ENCODE measurements around the gene SEC16B. TPM values are rescaled to one million over a fixed set of nuclear protein-coding genes. Genes with fewer than 3 reads are reported as not detected.

SEC16B gene
- total and polyA plus RNA-seq, 2 experiments from 2014 or later, result 0.53 to 0.63 TPM

DNA sequence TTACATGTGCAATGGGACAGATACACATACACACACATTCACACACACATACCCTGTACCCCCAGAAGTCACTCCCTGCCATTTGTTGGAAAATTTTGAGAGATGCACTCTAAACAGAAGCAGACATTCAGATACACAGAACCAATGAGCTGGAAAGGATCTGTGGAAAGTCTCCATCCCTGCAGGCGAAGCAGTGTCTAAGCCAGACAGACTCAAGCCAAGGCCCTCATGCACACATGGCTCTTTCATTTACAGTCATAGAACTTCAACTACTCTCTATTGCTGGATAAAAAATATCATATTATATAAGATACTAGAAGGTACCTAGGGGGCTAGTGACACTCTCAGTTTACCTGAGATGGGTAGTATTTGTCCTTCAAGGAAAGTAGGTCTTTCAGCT is 7.3 kb upstream of the SEC16B start:
- no peak for DNase-seq (ENCODE audit: low read depth in 1 of 2, low spot score in 1 of 2)
- Histone ChIP-seq H3K36me3 (no peaks in the 10 kb centered on the region), H3K27me3 (no peaks in the 10 kb centered on the region), H3K4me1 (ENCODE audit: low read depth) (no peaks in the 10 kb centered on the region), H3K4me3 (no peak overlapping the region), H3K9me3 (ENCODE audit: low read depth) (no peaks in the 10 kb centered on the region), H3K27ac (no peak overlapping the region)
- TF ChIP-seq, protein P1, sequence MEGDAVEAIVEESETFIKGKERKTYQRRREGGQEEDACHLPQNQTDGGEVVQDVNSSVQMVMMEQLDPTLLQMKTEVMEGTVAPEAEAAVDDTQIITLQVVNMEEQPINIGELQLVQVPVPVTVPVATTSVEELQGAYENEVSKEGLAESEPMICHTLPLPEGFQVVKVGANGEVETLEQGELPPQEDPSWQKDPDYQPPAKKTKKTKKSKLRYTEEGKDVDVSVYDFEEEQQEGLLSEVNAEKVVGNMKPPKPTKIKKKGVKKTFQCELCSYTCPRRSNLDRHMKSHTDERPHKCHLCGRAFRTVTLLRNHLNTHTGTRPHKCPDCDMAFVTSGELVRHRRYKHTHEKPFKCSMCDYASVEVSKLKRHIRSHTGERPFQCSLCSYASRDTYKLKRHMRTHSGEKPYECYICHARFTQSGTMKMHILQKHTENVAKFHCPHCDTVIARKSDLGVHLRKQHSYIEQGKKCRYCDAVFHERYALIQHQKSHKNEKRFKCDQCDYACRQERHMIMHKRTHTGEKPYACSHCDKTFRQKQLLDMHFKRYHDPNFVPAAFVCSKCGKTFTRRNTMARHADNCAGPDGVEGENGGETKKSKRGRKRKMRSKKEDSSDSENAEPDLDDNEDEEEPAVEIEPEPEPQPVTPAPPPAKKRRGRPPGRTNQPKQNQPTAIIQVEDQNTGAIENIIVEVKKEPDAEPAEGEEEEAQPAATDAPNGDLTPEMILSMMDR (IDR thresholded peaks at IDR 0.05; ENCODE audit: low read depth, low read length), result no peak

DNA sequence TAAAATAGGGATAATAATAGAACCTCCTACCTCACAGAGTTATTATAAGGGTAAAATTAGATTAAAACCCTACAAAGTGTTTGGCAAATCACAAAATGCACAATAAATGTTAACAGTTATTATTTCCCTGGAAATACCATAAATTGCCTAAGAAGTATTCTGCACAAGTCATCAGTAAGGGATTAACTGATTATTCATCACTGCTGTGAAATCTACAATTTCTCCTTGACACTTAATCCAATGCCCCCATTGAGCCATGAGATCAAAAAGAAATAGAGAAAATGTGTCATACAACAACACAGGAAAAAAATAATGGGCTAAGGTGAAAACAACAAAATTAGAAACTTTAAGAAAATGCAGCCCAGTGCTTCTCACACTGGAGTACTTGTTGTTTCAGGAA is 6.7 kb upstream of the SEC16B start:
- Histone ChIP-seq H3K9me3 (ENCODE audit: low read depth) (no peaks in the 10 kb centered on the region), H3K4me3 (no peak overlapping the region), H3K27me3 (no peaks in the 10 kb centered on the region), H3K36me3 (no peaks in the 10 kb centered on the region), H3K4me1 (ENCODE audit: low read depth) (no peaks in the 10 kb centered on the region), H3K27ac (no peak overlapping the region)
- no peak for DNase-seq (ENCODE audit: low read depth in 1 of 2, low spot score in 1 of 2)
- TF ChIP-seq, protein P1 (IDR thresholded peaks at IDR 0.05; ENCODE audit: low read depth, low read length), result no peak

DNA sequence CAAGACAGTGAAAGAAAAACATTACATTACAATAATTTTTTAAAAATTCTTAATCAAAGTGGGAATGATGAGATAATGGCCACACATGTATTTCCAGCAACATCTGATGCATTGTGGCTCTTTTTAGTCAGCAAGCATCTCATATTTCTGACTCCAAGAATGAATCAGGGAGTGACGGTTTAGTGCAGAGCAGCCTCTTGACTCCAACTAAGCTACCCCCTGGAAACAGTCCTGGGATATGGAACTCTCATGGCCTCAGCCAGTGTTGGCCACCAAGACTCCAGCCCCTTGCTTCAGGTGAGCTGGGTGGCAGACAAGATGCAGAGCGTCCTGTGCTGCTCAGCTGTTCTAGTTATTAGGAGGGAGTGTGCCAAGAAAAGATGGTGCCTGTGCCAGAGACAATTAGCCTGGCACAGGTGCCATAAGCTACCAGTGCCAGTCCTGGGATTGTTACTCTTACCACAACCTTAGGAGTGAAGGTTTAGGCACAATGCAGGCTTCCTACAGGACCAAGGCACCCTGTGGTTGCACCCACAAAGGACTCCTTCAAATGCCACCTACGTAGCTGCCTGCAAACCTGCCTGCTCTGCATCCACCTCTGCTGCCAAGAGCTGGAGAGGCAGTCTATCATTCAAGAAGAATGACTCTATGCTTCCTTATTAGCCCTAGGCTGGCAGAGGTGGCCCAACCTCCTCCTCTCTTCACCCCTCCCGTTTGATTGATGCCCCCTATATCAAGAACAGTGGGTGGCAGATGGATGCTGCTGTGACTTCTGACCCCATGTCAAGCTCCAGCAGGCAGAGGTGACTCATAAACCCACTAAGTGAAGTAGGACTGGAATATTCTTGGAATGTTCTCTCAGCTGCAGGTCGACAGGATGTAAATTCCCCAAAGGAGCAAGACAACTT is 6.0 kb upstream of the SEC16B start:
- no peaks in the 10 kb centered on the region for H3K9me3 ChIP-seq (ENCODE audit: low read depth)
- H3K27ac ChIP-seq, result no peak overlapping the region
- TF ChIP-seq, protein P1 (IDR thresholded peaks at IDR 0.05; ENCODE audit: low read depth, low read length), result no peak
- no peaks in the 10 kb centered on the region for H3K36me3 ChIP-seq
- no peak overlapping the region for H3K4me3 ChIP-seq
- no peaks in the 10 kb centered on the region for H3K4me1 ChIP-seq (ENCODE audit: low read depth)
- H3K27me3 ChIP-seq, result no peaks in the 10 kb centered on the region
- DNase-seq (ENCODE audit: low read depth in 1 of 2, low spot score in 1 of 2), result peak in 1 of 2 donors; percentile 9

DNA sequence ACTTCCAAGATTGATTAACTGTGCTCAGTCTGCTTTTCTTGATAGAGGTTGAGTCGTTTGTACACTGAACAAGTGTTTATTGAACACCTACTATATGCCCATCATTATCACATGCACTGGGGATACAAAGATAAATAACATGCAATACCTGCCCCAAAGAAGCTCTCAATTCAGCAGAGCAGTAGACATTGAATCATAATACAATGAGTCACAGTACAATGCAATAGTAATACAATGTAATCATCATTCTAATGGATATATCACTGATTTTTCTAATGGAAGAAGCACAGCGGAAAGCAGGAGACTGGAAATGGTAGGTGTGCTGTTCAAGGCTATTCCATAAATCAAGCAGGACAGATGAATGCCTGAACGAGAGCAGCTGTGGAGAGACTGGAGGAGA is 3.7 kb upstream of the SEC16B start:
- no peak for DNase-seq (ENCODE audit: low read depth in 1 of 2, low spot score in 1 of 2)
- TF ChIP-seq, protein P1 (IDR thresholded peaks at IDR 0.05; ENCODE audit: low read depth, low read length), result no peak

DNA sequence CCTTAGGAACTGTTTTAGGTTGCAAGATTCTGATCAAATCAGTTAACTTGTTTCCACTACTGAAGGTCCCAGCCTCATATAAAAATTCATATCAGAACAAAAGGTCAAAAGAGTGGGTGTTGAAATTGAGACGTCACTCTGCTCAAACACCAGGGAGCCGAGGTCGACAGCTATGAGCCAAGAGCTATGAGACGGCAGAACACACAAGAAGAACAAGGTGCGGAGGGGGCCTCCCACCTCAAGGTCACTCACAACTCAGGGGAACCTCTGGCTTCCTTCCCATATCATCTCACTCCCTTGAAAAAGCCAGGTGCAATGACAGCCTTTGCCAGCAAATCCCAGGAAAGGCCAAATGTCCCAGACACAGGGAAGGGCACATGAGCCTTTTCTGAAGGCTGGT is 749 bp downstream of the SEC16B start:
- DNase-seq (ENCODE audit: low read depth in 1 of 2, low spot score in 1 of 2), result no peak
- no peaks in the 10 kb centered on the region for H3K36me3 ChIP-seq
- TF ChIP-seq, protein P1 (IDR thresholded peaks at IDR 0.05; ENCODE audit: low read depth, low read length), result no peak
- no peak overlapping the region for H3K4me3 ChIP-seq
- H3K4me1 ChIP-seq (ENCODE audit: low read depth), result no peaks in the 10 kb centered on the region
- no peaks in the 10 kb centered on the region for H3K27me3 ChIP-seq
- no peaks in the 10 kb centered on the region for H3K9me3 ChIP-seq (ENCODE audit: low read depth)
- H3K27ac ChIP-seq, result no peak overlapping the region

More for the DNA sequence above, 3.7 kb upstream of the SEC16B start:
- Histone ChIP-seq H3K27ac (no peak overlapping the region), H3K4me3 (no peak overlapping the region), H3K9me3 (ENCODE audit: low read depth) (no peaks in the 10 kb centered on the region), H3K36me3 (no peaks in the 10 kb centered on the region), H3K27me3 (no peaks in the 10 kb centered on the region), H3K4me1 (ENCODE audit: low read depth) (no peaks in the 10 kb centered on the region)

All from cardiac muscle cell (in vitro differentiated cells and primary cell).